Right atrium auricular region (tissue), 2 donors: ENCODE measurements around the gene MMP24. TPM values are rescaled to one million over a fixed set of nuclear protein-coding genes. Genes with fewer than 3 reads are reported as not detected.
A peak's percentile ranks its signal among the peaks of the same experiment; 100 is the strongest.

Experiments
- DNase-seq: peaks from one replicate; pipeline ENCODE4 v3.0.0-alpha.2; 2019; ENCODE audit warnings: low spot score
- H3K27ac ChIP-seq, 2 donors: fragments of 200-600 bp; sonication (generic); 1 replicate in 1 of 2; 2 replicates in 1 of 2; pipeline ENCODE4 v1.5.1; 2016 to 2019
- H3K27me3 ChIP-seq, 2 donors: fragments of 200-600 bp; sonication (generic); one replicate each; pipeline versions ENCODE4 v1.5.1 to v1.6.0; 2017 to 2019
- H3K36me3 ChIP-seq: fragments of 200-600 bp; sonication (generic); one replicate; pipeline ENCODE4 v1.5.1; 2016
- H3K4me1 ChIP-seq, 2 donors: fragments of 200-600 bp; sonication (generic); one replicate each; pipeline versions ENCODE4 v1.5.1 to v1.6.0; 2017 to 2019
- H3K4me3 ChIP-seq, 2 donors: fragments of 200-600 bp; sonication (generic); 1 replicate in 1 of 2; 2 replicates in 1 of 2; pipeline ENCODE4 v1.5.1; 2017 to 2019; ENCODE audit warnings: mild to moderate bottlenecking in 1 of 2, moderate library complexity in 1 of 2
- H3K9me3 ChIP-seq, 2 donors: fragments of 200-600 bp; sonication (generic); one replicate each; pipeline ENCODE4 v1.5.1; 2019
- total RNA-seq, 2 donors: library from RNA; depleted of rRNA; stranded (reverse); fragments of >200 nt; gene quantifications; one replicate each; pipeline ENCODE4 v1.1.0, GENCODE V29; 2016
- TF ChIP-seq, protein P1 (sequence below), 2 donors: fragments of 200-600 bp; sonication (generic); IDR thresholded peaks; one replicate each; pipeline ENCODE4 v1.5.1; 2019; ENCODE audit warnings: antibody characterized with exemption in 2 of 2

Gene MMP24
- total RNA-seq, 2 donors from 2014 or later = 2.2 to 3.8 TPM

DNA sequence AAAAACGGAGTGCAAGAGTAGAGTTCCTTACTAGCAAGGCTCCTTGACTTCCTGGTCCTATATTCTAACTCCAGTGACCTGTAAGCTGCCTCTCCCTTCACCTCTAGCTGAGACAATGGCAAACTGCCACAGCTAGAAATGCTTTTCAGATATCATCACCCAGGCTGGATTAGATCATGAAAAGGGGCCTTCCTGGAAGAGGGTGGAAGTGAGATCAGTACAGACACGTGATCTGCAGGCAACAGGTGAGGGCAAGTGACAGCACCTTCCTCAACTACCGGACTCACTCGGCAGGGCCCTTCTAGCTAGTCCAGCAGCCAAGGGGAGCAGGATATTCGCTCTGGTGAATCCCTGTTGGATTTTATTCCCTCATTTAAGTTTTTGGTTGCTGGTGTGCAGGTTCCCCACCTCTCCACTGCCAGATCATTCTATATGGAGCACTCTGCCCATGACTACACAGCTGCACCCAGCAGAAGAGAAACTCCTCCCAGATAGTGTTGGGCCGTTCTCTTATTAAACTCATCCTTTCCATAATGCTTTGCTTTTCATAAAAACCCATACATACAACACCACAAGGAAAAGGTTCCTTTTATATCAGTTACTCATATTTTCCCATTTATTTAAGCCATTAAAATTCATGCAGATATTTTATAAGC is 92.1 kb downstream of the MMP24 start:
- Histone ChIP-seq H3K27me3 (no peaks in the 10 kb centered on the region), H3K4me1 (peaks cover 0 to 11% of the 10 kb centered on the region in 2 donors), H3K9me3 (no peaks in the 10 kb centered on the region), H3K27ac (peak overlapping the region; percentile 15 to 49), H3K4me3 (no peak overlapping the region), H3K36me3 (no peaks in the 10 kb centered on the region)
- DNase-seq = no peak
- TF ChIP-seq, protein P1, sequence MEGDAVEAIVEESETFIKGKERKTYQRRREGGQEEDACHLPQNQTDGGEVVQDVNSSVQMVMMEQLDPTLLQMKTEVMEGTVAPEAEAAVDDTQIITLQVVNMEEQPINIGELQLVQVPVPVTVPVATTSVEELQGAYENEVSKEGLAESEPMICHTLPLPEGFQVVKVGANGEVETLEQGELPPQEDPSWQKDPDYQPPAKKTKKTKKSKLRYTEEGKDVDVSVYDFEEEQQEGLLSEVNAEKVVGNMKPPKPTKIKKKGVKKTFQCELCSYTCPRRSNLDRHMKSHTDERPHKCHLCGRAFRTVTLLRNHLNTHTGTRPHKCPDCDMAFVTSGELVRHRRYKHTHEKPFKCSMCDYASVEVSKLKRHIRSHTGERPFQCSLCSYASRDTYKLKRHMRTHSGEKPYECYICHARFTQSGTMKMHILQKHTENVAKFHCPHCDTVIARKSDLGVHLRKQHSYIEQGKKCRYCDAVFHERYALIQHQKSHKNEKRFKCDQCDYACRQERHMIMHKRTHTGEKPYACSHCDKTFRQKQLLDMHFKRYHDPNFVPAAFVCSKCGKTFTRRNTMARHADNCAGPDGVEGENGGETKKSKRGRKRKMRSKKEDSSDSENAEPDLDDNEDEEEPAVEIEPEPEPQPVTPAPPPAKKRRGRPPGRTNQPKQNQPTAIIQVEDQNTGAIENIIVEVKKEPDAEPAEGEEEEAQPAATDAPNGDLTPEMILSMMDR (IDR thresholded peaks at IDR 0.05) = no peak

DNA sequence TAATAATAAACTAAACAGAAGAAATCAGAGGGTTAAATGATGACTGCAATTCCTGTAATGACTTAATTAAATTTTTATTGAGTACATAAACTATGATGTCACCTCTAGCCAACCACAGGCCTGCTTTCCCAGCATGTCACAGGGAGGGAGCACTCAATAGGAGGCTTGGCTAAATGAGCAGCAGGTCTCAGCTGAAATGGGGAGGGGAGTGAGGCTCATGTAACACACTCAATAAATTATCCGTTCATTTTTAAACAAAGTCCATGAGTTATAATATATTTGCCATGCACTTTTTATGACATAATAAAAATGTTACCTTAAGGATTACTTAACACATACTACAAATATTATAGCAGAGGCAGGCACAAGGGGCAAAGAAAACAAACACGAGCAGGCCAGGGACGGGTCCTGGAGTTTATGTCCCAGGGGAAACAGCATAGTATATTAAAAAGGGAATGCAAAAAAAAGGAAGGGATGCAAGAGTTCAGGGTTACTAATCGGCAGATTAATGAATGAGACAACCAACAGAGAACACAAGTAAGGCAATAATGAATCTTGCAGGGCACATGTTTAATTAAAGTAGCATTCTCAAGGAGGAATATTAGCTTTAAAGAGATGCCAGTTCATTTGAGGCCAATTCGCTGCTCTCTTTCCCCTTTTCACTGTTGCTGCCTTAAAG is 92.8 kb downstream of the MMP24 start:
- peak overlapping the region in 1 of 2 donors; percentile 49 for H3K27ac ChIP-seq
- H3K27me3 ChIP-seq = no peaks in the 10 kb centered on the region
- no peak overlapping the region for H3K4me3 ChIP-seq
- no peaks in the 10 kb centered on the region for H3K36me3 ChIP-seq
- no peak for DNase-seq
- TF ChIP-seq, protein P1 (IDR thresholded peaks at IDR 0.05) = no peak
- no peaks in the 10 kb centered on the region for H3K9me3 ChIP-seq
- peaks cover 0 to 11% of the 10 kb centered on the region in 2 donors for H3K4me1 ChIP-seq

- no peak overlapping the region for H3K27ac ChIP-seq
- TF ChIP-seq, protein P1 (IDR thresholded peaks at IDR 0.05) = no peak
Measured at GRCh38 chr20:35319871-35320197, 93.3 kb downstream of the MMP24 start.

DNA sequence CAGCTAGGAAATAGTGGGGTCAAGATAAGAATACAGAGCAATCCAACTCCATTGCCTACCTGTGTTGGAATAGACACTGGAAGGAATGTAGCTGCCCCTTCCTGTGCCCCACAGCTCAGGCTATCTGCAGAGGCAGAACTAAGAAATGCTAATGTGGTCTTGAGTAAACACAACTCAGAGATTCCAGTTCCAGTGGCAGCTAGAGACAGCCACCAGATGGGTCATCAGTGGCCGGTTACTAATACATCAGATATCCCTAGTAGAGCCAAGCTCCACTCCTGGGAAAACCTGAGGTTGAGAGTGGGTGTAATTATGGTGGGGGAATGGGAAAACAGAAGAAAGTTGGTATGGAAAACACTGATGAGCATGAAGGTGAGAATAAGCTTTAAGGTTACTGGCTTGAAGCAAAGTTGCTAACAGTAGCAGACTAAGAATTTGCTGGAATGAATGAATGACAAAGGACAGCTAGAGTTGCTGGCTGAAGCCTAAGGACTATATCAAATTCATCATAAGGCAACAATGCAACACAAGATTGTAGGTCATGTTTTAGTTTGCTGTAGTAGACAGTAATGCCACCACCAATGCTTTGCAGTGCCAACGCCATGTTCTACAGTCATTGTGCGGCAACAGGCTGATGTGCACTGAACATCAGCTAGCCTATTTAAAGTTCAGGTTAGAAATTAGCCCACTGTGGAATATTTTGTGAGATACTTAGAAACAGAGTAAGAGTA is 94.1 kb downstream of the MMP24 start:
- TF ChIP-seq, protein P1 (IDR thresholded peaks at IDR 0.05) = no peak
- DNase-seq = no peak
- Histone ChIP-seq H3K4me3 (no peak overlapping the region), H3K27ac (no peak overlapping the region), H3K36me3 (no peaks in the 10 kb centered on the region), H3K9me3 (no peaks in the 10 kb centered on the region), H3K27me3 (no peaks in the 10 kb centered on the region), H3K4me1 (peaks cover 0 to 11% of the 10 kb centered on the region in 2 donors)

More at GRCh38 chr20:35319871-35320197, 93.3 kb downstream of the MMP24 start:
- DNase-seq = no peak
- Histone ChIP-seq H3K36me3 (no peaks in the 10 kb centered on the region), H3K4me3 (no peak overlapping the region), H3K9me3 (no peaks in the 10 kb centered on the region), H3K4me1 (peaks cover 0 to 11% of the 10 kb centered on the region in 2 donors), H3K27me3 (no peaks in the 10 kb centered on the region)

DNA sequence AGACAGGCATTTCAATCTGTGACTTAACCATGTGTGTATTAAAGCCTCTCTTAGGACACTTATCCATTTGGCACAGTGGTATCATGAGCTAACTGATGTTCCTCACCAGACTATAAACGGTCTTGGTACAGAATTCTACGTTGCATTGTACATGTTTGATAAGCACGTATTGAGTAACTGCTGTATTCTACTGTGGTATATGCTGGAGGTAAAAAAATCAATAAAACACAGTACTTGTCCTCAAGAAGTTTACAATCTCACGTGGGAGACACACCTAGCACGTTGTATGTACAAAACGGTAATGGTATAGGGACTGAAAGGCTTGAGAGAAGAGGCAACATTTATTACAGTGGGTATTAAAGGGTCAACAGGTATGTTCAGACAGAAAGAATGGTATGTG is 98.9 kb downstream of the MMP24 start:
- Histone ChIP-seq H3K9me3 (no peaks in the 10 kb centered on the region), H3K4me1 (peaks cover 0 to 12% of the 10 kb centered on the region in 2 donors), H3K36me3 (no peaks in the 10 kb centered on the region), H3K27me3 (no peaks in the 10 kb centered on the region), H3K27ac (no peak overlapping the region), H3K4me3 (no peak overlapping the region)
- TF ChIP-seq, protein P1 (IDR thresholded peaks at IDR 0.05) = no peak
- no peak for DNase-seq
